B cell (primary cell): ENCODE measurements around the gene EXOC4. TPM values are rescaled to one million over a fixed set of nuclear protein-coding genes. Genes with fewer than 3 reads are reported as not detected.

Experiments used
- ATAC-seq: fragments of 200-7000 bp; cut with Tn5 transposase; one replicate; pipeline ENCODE4 v1.10.0; 2021; ENCODE audit warnings: low read depth, mild to moderate bottlenecking, moderate number of reproducible peaks, moderate library complexity
- CTCF ChIA-PET: fragments of 350-600 bp; sonication (Branson Sonifier 250); formaldehyde crosslinking; loops from one replicate; lab custom pipeline; 2021; ENCODE audit warnings: antibody characterized with exemption, inconsistent platforms; lab: Charles Lee
- POLR2A ChIA-PET: fragments of 350-600 bp; sonication (Branson Sonifier 250); formaldehyde crosslinking; loops from one replicate; lab custom pipeline; 2021; ENCODE audit warnings: antibody characterized with exemption; lab: Charles Lee
- DNase-seq: peaks from one replicate; pipeline ENCODE4 v3.0.0; 2013
- H2AFZ ChIP-seq: 2 replicates; pipeline ENCODE4 v1.6.1; 2012; ENCODE audit warnings: mild to moderate bottlenecking, low read depth, low read length; ENCODE audit not compliant: insufficient read depth, poor library complexity, severe bottlenecking
- H3K27ac ChIP-seq, 2 donors: 1 replicate in 1 of 2; 2 replicates in 1 of 2; pipeline ENCODE4 v1.5.1; 2012 to 2013; ENCODE audit warnings: low read length in 2 of 2, mild to moderate bottlenecking in 2 of 2, moderate library complexity in 1 of 2
- H3K27me3 ChIP-seq, 4 experiments: fragments of 200-600 bp in 1 of 4; sonication (generic) in 1 of 4; replicated peaks in 1 of 4; 1 replicate in 2 of 4; 2 replicates in 2 of 4; pipeline versions ENCODE4 v1.6.1 to v1.7.0; 2013 to 2016; ENCODE audit warnings: low read length in 3 of 4, mild to moderate bottlenecking in 2 of 4, mixed read lengths in 1 of 4, moderate library complexity in 1 of 4; ENCODE audit not compliant: insufficient read depth in 4 of 4, control insufficient read depth in 3 of 4; ENCODE audit errors: control extremely low read depth in 1 of 4
- H3K36me3 ChIP-seq, 2 experiments: replicated peaks in 1 of 2; 1 replicate in 1 of 2; 2 replicates in 1 of 2; pipeline versions ENCODE4 v1.6.1 to v1.7.1; 2013; ENCODE audit warnings: low read length in 1 of 2; ENCODE audit not compliant: insufficient read depth in 2 of 2, control insufficient read depth in 1 of 2; ENCODE audit errors: control extremely low read depth in 1 of 2, extremely low read depth in 1 of 2
- H3K4me1 ChIP-seq, 2 donors: fragments of 200-600 bp in 1 of 2; sonication (generic) in 1 of 2; 1 replicate in 1 of 2; 2 replicates in 1 of 2; pipeline versions ENCODE4 v1.5.1 to v1.6.1; 2013 to 2017; ENCODE audit warnings: low read length in 2 of 2; ENCODE audit not compliant: control insufficient read depth in 2 of 2, insufficient read depth in 2 of 2
- H3K4me2 ChIP-seq: replicated peaks from 2 replicates; pipeline ENCODE3; 2012; ENCODE audit warnings: mild to moderate bottlenecking, low read depth, low read length; ENCODE audit not compliant: poor library complexity, severe bottlenecking
- H3K4me3 ChIP-seq, 5 experiments: fragments of 200-600 bp in 1 of 5; sonication (generic) in 1 of 5; 1 replicate in 3 of 5; 2 replicates in 2 of 5; pipeline versions ENCODE4 v1.5.1 to v1.7.0; 2011 to 2016; ENCODE audit warnings: low read length in 4 of 5, mild to moderate bottlenecking in 4 of 5, low read depth in 2 of 5, control low read depth in 1 of 5, moderate library complexity in 1 of 5; ENCODE audit not compliant: insufficient read depth in 1 of 5; ENCODE audit errors: control extremely low read depth in 1 of 5, extremely low read depth in 1 of 5
- H3K79me2 ChIP-seq: fragments of 200-600 bp; sonication (generic); one replicate; pipeline ENCODE4 v1.6.0; 2016; ENCODE audit warnings: low read length; ENCODE audit not compliant: control insufficient read depth, insufficient read depth
- H3K9ac ChIP-seq: fragments of 200-600 bp; sonication (generic); 2 replicates; pipeline ENCODE4 v1.6.1; 2017; ENCODE audit warnings: mild to moderate bottlenecking, low read length, moderate library complexity
- H3K9me3 ChIP-seq, 3 donors: one replicate each; pipeline versions ENCODE4 v1.6.1 to v1.7.1; 2013; ENCODE audit warnings: low read length in 2 of 3; ENCODE audit not compliant: control insufficient read depth in 2 of 3, insufficient read depth in 1 of 3; ENCODE audit errors: control extremely low read depth in 1 of 3
- H4K20me1 ChIP-seq: 2 replicates; pipeline ENCODE4 v1.6.0; 2012; ENCODE audit warnings: mild to moderate bottlenecking, low read length; ENCODE audit not compliant: insufficient read depth, control insufficient read depth, poor library complexity, severe bottlenecking
- H3K27ac Mint-ChIP-seq: one replicate; pipeline ENCODE4 v1.8.0; 2021; ENCODE audit warnings: mixed read lengths
- H3K27me3 Mint-ChIP-seq: one replicate; pipeline ENCODE4 v1.8.0; 2021; ENCODE audit warnings: mixed read lengths
- H3K4me1 Mint-ChIP-seq: one replicate; pipeline ENCODE4 v1.8.0; 2021; ENCODE audit warnings: mixed read lengths
- H3K4me3 Mint-ChIP-seq: one replicate; pipeline ENCODE4 v1.8.0; 2021; ENCODE audit warnings: mixed read lengths
- H3K9me3 Mint-ChIP-seq: one replicate; pipeline ENCODE4 v1.8.0; 2022; ENCODE audit warnings: mixed read lengths; ENCODE audit not compliant: insufficient read depth
- CTCF ChIP-seq: fragments of 200-600 bp; IDR thresholded peaks from one replicate; pipeline ENCODE4 v1.8.0; 2022; ENCODE audit warnings: antibody characterized with exemption, mild to moderate bottlenecking
- EZH2 ChIP-seq: IDR thresholded peaks from 2 replicates; pipeline ENCODE4 v1.6.1; 2012; ENCODE audit warnings: borderline replicate concordance, low read depth, mild to moderate bottlenecking, moderate library complexity, low read length; ENCODE audit not compliant: insufficient read depth, poor library complexity, severe bottlenecking
- WGBS: methylation state at CpG from one replicate; pipeline ENCODE4 v1.1.5; 2013; ENCODE audit warnings: missing lambda C conversion rate; ENCODE audit not compliant: insufficient coverage; 5-methylcytosine and 5-hydroxymethylcytosine counted together
- intact Hi-C: fragments of 100-400 bp; cut with micrococcal nuclease; formaldehyde crosslinking; loops from one replicate; pipeline ENCODE4 v1.10.0; 2022
- polyA plus RNA-seq: library from polyadenylated mRNA; depleted of rRNA; stranded (reverse); fragments of >200 nt; gene quantifications from 2 replicates; pipeline ENCODE4 v1.2.3, GENCODE V29; 2012
- total RNA-seq, 2 donors: library from RNA; stranded (reverse); fragments of 120-200 nt in 1 of 2; gene quantifications; 1 replicate in 1 of 2; 2 replicates in 1 of 2; pipeline versions ENCODE4 v1.2.3 to v1.2.4, GENCODE V29; 2013 to 2022

Gene EXOC4
- total and polyA plus RNA-seq, 2 donors (not counting 1 experiment from before 2014, with no cell fraction given): 16.7 to 135 TPM

- Mint-ChIP-seq H3K4me3 (no peak overlapping the region), H3K9me3 (no peaks in the 10 kb centered on the region), H3K4me1 (no peaks in the 10 kb centered on the region), H3K27me3 (no peaks in the 10 kb centered on the region), H3K27ac (no peak overlapping the region)
- 100% methylated on average over 4 of the region's 6 CpGs for WGBS
- H3K4me3 ChIP-seq: no peak overlapping the region
- H2AFZ ChIP-seq: no peak overlapping the region
- H3K9ac ChIP-seq: no peak overlapping the region
- H3K79me2 ChIP-seq: no peaks in the 10 kb centered on the region
- ChIA-PET CTCF (no interaction called here), POLR2A (no interaction called here)
- no peak for ATAC-seq
- peaks cover 0 to 4% of the 10 kb centered on the region in 2 experiments for H3K36me3 ChIP-seq
- no peaks in the 10 kb centered on the region for H4K20me1 ChIP-seq
- no peaks in the 10 kb centered on the region for H3K27me3 ChIP-seq
- intact Hi-C loops: no loop called here
- H3K4me1 ChIP-seq: no peaks in the 10 kb centered on the region
- TF ChIP-seq CTCF (no peak), EZH2 (no peak)
- no peak overlapping the region for H3K4me2 ChIP-seq
- H3K27ac ChIP-seq: no peak overlapping the region
- no peaks in the 10 kb centered on the region for H3K9me3 ChIP-seq
- no peak for DNase-seq
Measured at GRCh38 chr7:133812877-133813276, 560.0 kb downstream of the EXOC4 start.

GRCh38 chr7:133815611-133816210, 562.8 kb downstream of the EXOC4 start:
- ChIA-PET POLR2A (no interaction called here), CTCF (interaction anchor here (0.6 kb wide), 1 partner anchor 426 kb away, joined by 3 read pairs; no protein-coding TSS in a partner anchor)
- H3K4me2 ChIP-seq: no peak overlapping the region
- no peaks in the 10 kb centered on the region for H3K4me1 Mint-ChIP-seq
- H3K4me1 ChIP-seq: no peaks in the 10 kb centered on the region
- H3K9ac ChIP-seq: no peak overlapping the region
- 100% methylated on average over 2 of the region's 3 CpGs for WGBS
- intact Hi-C loops: no loop called here
- no peaks in the 10 kb centered on the region for H3K9me3 Mint-ChIP-seq
- DNase-seq (no peak), ATAC-seq (no peak)
- H3K27me3 Mint-ChIP-seq: no peaks in the 10 kb centered on the region
- no peak for TF ChIP-seq CTCF
- TF ChIP-seq EZH2: no peak
- H3K4me3 Mint-ChIP-seq: no peak overlapping the region
- no peaks in the 10 kb centered on the region for H3K79me2 ChIP-seq
- H4K20me1 ChIP-seq: no peaks in the 10 kb centered on the region
- H3K9me3 ChIP-seq: peaks cover 0 to 2% (median 0%) of the 10 kb centered on the region in 3 donors
- H2AFZ ChIP-seq: no peak overlapping the region
- no peak overlapping the region for H3K27ac ChIP-seq
- H3K4me3 ChIP-seq: no peak overlapping the region
- H3K27me3 ChIP-seq: no peaks in the 10 kb centered on the region
- no peak overlapping the region for H3K27ac Mint-ChIP-seq
- H3K36me3 ChIP-seq: peaks cover 8 to 9% of the 10 kb centered on the region in 2 experiments
